Measurements from ENCODE around the gene SCAMP3. TPM values are rescaled to one million over a fixed set of nuclear protein-coding genes. Genes with fewer than 3 reads are reported as not detected.

Gene SCAMP3
- polyA plus RNA-seq, 1 donor (not counting 4 experiments of a cell fraction or from before 2014, with no cell fraction given): 72.1 TPM

- H3K27me3 ChIP-seq (ENCODE audit: control insufficient read depth, extremely low read depth, insufficient read depth, low read length): no peaks in the 10 kb centered on the region
- DNase-seq (ENCODE audit: low read depth, low spot score): no peak
- H4K20me1 ChIP-seq (ENCODE audit: control insufficient read depth, extremely low read depth, insufficient read depth, low read length): no peaks in the 10 kb centered on the region
- peak overlapping the region; percentile 94 for H3K4me2 ChIP-seq (ENCODE audit: control insufficient read depth, extremely low read depth, insufficient read depth, low read depth, low read length)
- no peaks in the 10 kb centered on the region for H3K9me3 ChIP-seq (ENCODE audit: control insufficient read depth, low read depth, low read length)
- peaks cover 25% of the 10 kb centered on the region for H3K79me2 ChIP-seq (ENCODE audit: control insufficient read depth, insufficient read depth, low read length)
- dilution Hi-C loops (cut with MboI; ENCODE audit: extremely low pct_ligation_motif_present, low sequenced_read_pairs): no loop called here
- H2AFZ ChIP-seq (ENCODE audit: control insufficient read depth, low read length): peak overlapping the region; percentile 30
- no peak for FAIRE-seq
- no peak for TF ChIP-seq CTCF (optimal IDR thresholded peaks at IDR 0.05 in 1 of 3, IDR thresholded peaks at IDR 0.05 in 1 of 3, conservative IDR thresholded peaks at IDR 0.05 in 1 of 3; ENCODE audit: extremely low read depth in 1 of 3, insufficient read depth in 2 of 3, low read length in 3 of 3)
- TF ChIP-seq EZH2 (IDR thresholded peaks at IDR 0.05; ENCODE audit: low read length): no peak
- H3K27ac ChIP-seq (ENCODE audit: control insufficient read depth, insufficient read depth, low read length): peak overlapping the region; percentile 69
- H3K9ac ChIP-seq (ENCODE audit: control insufficient read depth, extremely low read depth, insufficient read depth, low read length): peak overlapping the region; percentile 77
- H3K4me1 ChIP-seq (ENCODE audit: control insufficient read depth, extremely low read depth, insufficient read depth, low read length): peaks cover 24% of the 10 kb centered on the region
- no peaks in the 10 kb centered on the region for H3K9me1 ChIP-seq (ENCODE audit: control insufficient read depth, extremely low read depth, insufficient read depth, low read length)
- peak overlapping the region in 1 of 3 experiments; percentile 83 for H3K4me3 ChIP-seq (ENCODE audit: control insufficient read depth in 2 of 3, extremely low read depth in 1 of 3, insufficient read depth in 2 of 3, low read depth in 1 of 3, low read length in 3 of 3)
- H3K36me3 ChIP-seq (ENCODE audit: control insufficient read depth in 2 of 2, extremely low read depth in 1 of 2, insufficient read depth in 2 of 2, low read length in 2 of 2): peaks cover 7 to 16% of the 10 kb centered on the region in 2 experiments
These were observed 5.9 kb downstream of the SCAMP3 start for GRCh38 chr1:155256058-155256852.

GRCh38 chr1:155255243-155256007, 6.7 kb downstream of the SCAMP3 start, which contains the start of gene ENTREP3:
Gene ENTREP3 (minus strand): TSS chr1:155255483. CDS start chr1:155254877, 606 bp downstream.
- Histone ChIP-seq H3K4me1 (ENCODE audit: control insufficient read depth, extremely low read depth, insufficient read depth, low read length) (peaks cover 19% of the 10 kb centered on the region), H3K9me3 (ENCODE audit: control insufficient read depth, low read depth, low read length) (no peaks in the 10 kb centered on the region), H3K36me3 (ENCODE audit: control insufficient read depth in 2 of 2, extremely low read depth in 1 of 2, insufficient read depth in 2 of 2, low read length in 2 of 2) (peaks cover 7 to 17% of the 10 kb centered on the region in 2 experiments), H3K4me3 (ENCODE audit: control insufficient read depth in 2 of 3, extremely low read depth in 1 of 3, insufficient read depth in 2 of 3, low read depth in 1 of 3, low read length in 3 of 3) (peak within 1 kb of the TSS; percentile 77 to 83 (median 81)), H4K20me1 (ENCODE audit: control insufficient read depth, extremely low read depth, insufficient read depth, low read length) (no peaks in the 10 kb centered on the region), H3K9ac (ENCODE audit: control insufficient read depth, extremely low read depth, insufficient read depth, low read length) (peak within 1 kb of the TSS; percentile 77), H3K79me2 (ENCODE audit: control insufficient read depth, insufficient read depth, low read length) (peaks cover 16% of the 10 kb centered on the region), H3K4me2 (ENCODE audit: control insufficient read depth, extremely low read depth, insufficient read depth, low read depth, low read length) (peak within 1 kb of the TSS; percentile 94), H3K9me1 (ENCODE audit: control insufficient read depth, extremely low read depth, insufficient read depth, low read length) (no peaks in the 10 kb centered on the region), H3K27me3 (ENCODE audit: control insufficient read depth, extremely low read depth, insufficient read depth, low read length) (no peaks in the 10 kb centered on the region), H3K27ac (ENCODE audit: control insufficient read depth, insufficient read depth, low read length) (peak within 1 kb of the TSS; percentile 69), H2AFZ (ENCODE audit: control insufficient read depth, low read length) (peak within 1 kb of the TSS; percentile 93)
- DNase-seq (ENCODE audit: low read depth, low spot score): no peak
- TF ChIP-seq EZH2 (IDR thresholded peaks at IDR 0.05; ENCODE audit: low read length) (no peak), CTCF (optimal IDR thresholded peaks at IDR 0.05 in 1 of 3, IDR thresholded peaks at IDR 0.05 in 1 of 3, conservative IDR thresholded peaks at IDR 0.05 in 1 of 3; ENCODE audit: extremely low read depth in 1 of 3, insufficient read depth in 2 of 3, low read length in 3 of 3) (no peak)
- dilution Hi-C loops (cut with MboI; ENCODE audit: extremely low pct_ligation_motif_present, low sequenced_read_pairs): no loop called here
- FAIRE-seq: no peak

Data from keratinocyte (primary cell).